NOMO-1 treated with DMSO at 0.1 percent for 48 hours (cell line): ENCODE measurements around the gene FAM114A2.

Experiments
- DNase-seq: peaks from one replicate; lab custom pipeline; 2025; ENCODE audit not compliant: unreplicated experiment; lab: John Stamatoyannopoulos, UW

FAM114A2 gene

GRCh38 chr5:153952057-153952456, 86.7 kb downstream of the FAM114A2 start:
- DNase-seq, result no peak

- DNase-seq, result no peak
These were observed 97.4 kb downstream of the FAM114A2 start for GRCh38 chr5:153941265-153941664.
